Astrocyte (in vitro differentiated cells and primary cell): ENCODE data around the gene RHBDL1.

Source experiments
- CTCF ChIP-seq: IDR thresholded peaks from 2 replicates; pipeline ENCODE4 v1.5.1; 2011; ENCODE audit warnings: low read depth, mild to moderate bottlenecking, inconsistent platforms, low read length, moderate library complexity; ENCODE audit not compliant: insufficient read depth
- EZH2 ChIP-seq: IDR thresholded peaks from 2 replicates; pipeline ENCODE4 v1.6.1; 2012; ENCODE audit warnings: mild to moderate bottlenecking, low read length, inconsistent platforms; ENCODE audit not compliant: insufficient read depth

GRCh38 chr16:720990-721764 lies 45.7 kb downstream of the RHBDL1 start, which contains the start of gene ANTKMT:
- TF ChIP-seq EZH2 = no peak
- no peak for TF ChIP-seq CTCF
